MM.1S (cell line): Measurements from ENCODE around the gene TPI1.

Experiments used
- DNase-seq: peaks from one replicate; pipeline ENCODE4 v3.0.0-alpha.2; 2015
- H2AFZ ChIP-seq: fragments of 300-600 bp; sonication (generic); 2 replicates; pipeline ENCODE4 v1.6.0; 2016; ENCODE audit warnings: antibody characterized with exemption, low read length
- H3F3A ChIP-seq: fragments of 300-600 bp; sonication (generic); 2 replicates; pipeline ENCODE4 v1.6.1; 2016; ENCODE audit warnings: mild to moderate bottlenecking, antibody characterized with exemption, low read length, moderate library complexity, mixed read lengths; ENCODE audit not compliant: insufficient read depth
- H3K27ac ChIP-seq: fragments of 300-600 bp; sonication (generic); 2 replicates; pipeline ENCODE4 v1.5.1; 2016; ENCODE audit warnings: mild to moderate bottlenecking, low read length
- H3K27me3 ChIP-seq: fragments of 300-600 bp; sonication (generic); replicated peaks from 2 replicates; pipeline ENCODE4 v1.6.0; 2016; ENCODE audit warnings: low read length; ENCODE audit not compliant: insufficient read depth
- H3K36me3 ChIP-seq: fragments of 300-600 bp; sonication (generic); replicated peaks from 2 replicates; pipeline ENCODE4 v1.6.1; 2016; ENCODE audit warnings: mild to moderate bottlenecking, low read length, mixed read lengths; ENCODE audit not compliant: insufficient read depth
- H3K4me1 ChIP-seq: fragments of 300-600 bp; sonication (generic); 2 replicates; pipeline ENCODE4 v1.6.1; 2016; ENCODE audit warnings: low read length, mixed read lengths
- H3K4me2 ChIP-seq: fragments of 300-600 bp; sonication (generic); 2 replicates; pipeline ENCODE4 v1.6.0; 2016; ENCODE audit warnings: low read depth, low read length
- H3K4me3 ChIP-seq: fragments of 300-600 bp; sonication (generic); 2 replicates; pipeline ENCODE4 v1.5.1; 2016; ENCODE audit warnings: low read length, mixed read lengths
- H3K79me2 ChIP-seq: fragments of 300-600 bp; sonication (generic); 2 replicates; pipeline ENCODE4 v1.6.1; 2016; ENCODE audit warnings: mixed run types, low read length, mixed read lengths
- H3K9ac ChIP-seq: fragments of 300-600 bp; sonication (generic); 2 replicates; pipeline ENCODE4 v1.6.1; 2016; ENCODE audit warnings: low read length, mixed read lengths
- H3K9me2 ChIP-seq: fragments of 300-600 bp; sonication (generic); replicated peaks from 2 replicates; pipeline ENCODE4 v1.6.1; 2016; ENCODE audit warnings: mild to moderate bottlenecking, low read length, mixed read lengths; ENCODE audit not compliant: insufficient read depth
- H3K9me3 ChIP-seq: fragments of 300-600 bp; sonication (generic); replicated peaks from 2 replicates; pipeline ENCODE4 v1.6.1; 2016; ENCODE audit warnings: mild to moderate bottlenecking, low read length, mixed read lengths; ENCODE audit not compliant: insufficient read depth
- H4K20me1 ChIP-seq: fragments of 300-600 bp; sonication (generic); 2 replicates; pipeline ENCODE4 v1.6.1; 2016; ENCODE audit warnings: mild to moderate bottlenecking, low read length, moderate library complexity, mixed read lengths; ENCODE audit not compliant: insufficient read depth
- EZH2 ChIP-seq: fragments of 300-600 bp; sonication (generic); optimal IDR thresholded peaks from 2 replicates; pipeline ENCODE3; 2017; ENCODE audit warnings: low read depth, mild to moderate bottlenecking, antibody characterized with exemption, low read length, mixed read lengths
- EZH2phosphoT487 ChIP-seq: fragments of 300-600 bp; sonication (generic); IDR thresholded peaks from 2 replicates; pipeline ENCODE4 v1.6.1; 2018; ENCODE audit warnings: antibody characterized with exemption, low read length
- TF ChIP-seq, protein P1 (sequence below): fragments of 300-600 bp; sonication (generic); IDR thresholded peaks from 2 replicates; pipeline ENCODE4 v1.5.1; 2016; ENCODE audit warnings: antibody characterized with exemption, low read length, mixed read lengths

Gene TPI1

DNA sequence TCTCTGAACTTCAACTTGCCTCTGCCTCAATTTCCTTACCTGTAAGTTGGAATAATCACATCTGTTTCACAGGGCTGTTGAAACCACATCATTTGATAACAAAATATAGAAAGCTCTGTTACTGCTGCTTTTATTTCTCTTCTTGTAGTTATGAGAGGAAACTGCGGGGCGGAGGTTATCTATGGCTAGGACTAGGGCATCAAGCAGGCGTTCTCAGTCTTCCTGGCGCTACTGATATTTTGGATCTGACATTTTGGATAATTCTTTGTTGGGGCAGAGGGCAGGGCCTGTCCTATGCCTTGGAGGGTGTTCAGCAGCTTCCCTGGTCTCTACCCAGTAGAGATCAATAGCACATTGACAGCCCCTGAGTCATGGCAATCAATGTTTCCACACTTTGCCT lies 35.2 kb upstream of the TPI1 start:
- Histone ChIP-seq H3K4me1 (peaks cover 4% of the 10 kb centered on the region; the same call in 1 of the 2 replicates), H4K20me1 (no peaks in the 10 kb centered on the region), H3K9ac (no peak overlapping the region), H3K36me3 (no peaks in the 10 kb centered on the region), H3K9me3 (no peaks in the 10 kb centered on the region), H3K4me2 (no peak overlapping the region), H3K4me3 (no peak overlapping the region), H2AFZ (no peak overlapping the region), H3F3A (no peaks in the 10 kb centered on the region), H3K79me2 (no peaks in the 10 kb centered on the region), H3K27ac (no peak overlapping the region), H3K27me3 (peaks cover 62% of the 10 kb centered on the region), H3K9me2 (no peaks in the 10 kb centered on the region)
- TF ChIP-seq, protein P1, sequence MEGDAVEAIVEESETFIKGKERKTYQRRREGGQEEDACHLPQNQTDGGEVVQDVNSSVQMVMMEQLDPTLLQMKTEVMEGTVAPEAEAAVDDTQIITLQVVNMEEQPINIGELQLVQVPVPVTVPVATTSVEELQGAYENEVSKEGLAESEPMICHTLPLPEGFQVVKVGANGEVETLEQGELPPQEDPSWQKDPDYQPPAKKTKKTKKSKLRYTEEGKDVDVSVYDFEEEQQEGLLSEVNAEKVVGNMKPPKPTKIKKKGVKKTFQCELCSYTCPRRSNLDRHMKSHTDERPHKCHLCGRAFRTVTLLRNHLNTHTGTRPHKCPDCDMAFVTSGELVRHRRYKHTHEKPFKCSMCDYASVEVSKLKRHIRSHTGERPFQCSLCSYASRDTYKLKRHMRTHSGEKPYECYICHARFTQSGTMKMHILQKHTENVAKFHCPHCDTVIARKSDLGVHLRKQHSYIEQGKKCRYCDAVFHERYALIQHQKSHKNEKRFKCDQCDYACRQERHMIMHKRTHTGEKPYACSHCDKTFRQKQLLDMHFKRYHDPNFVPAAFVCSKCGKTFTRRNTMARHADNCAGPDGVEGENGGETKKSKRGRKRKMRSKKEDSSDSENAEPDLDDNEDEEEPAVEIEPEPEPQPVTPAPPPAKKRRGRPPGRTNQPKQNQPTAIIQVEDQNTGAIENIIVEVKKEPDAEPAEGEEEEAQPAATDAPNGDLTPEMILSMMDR = no peak
- TF ChIP-seq EZH2 = no peak
- no peak for TF ChIP-seq EZH2phosphoT487
- DNase-seq = no peak

DNA sequence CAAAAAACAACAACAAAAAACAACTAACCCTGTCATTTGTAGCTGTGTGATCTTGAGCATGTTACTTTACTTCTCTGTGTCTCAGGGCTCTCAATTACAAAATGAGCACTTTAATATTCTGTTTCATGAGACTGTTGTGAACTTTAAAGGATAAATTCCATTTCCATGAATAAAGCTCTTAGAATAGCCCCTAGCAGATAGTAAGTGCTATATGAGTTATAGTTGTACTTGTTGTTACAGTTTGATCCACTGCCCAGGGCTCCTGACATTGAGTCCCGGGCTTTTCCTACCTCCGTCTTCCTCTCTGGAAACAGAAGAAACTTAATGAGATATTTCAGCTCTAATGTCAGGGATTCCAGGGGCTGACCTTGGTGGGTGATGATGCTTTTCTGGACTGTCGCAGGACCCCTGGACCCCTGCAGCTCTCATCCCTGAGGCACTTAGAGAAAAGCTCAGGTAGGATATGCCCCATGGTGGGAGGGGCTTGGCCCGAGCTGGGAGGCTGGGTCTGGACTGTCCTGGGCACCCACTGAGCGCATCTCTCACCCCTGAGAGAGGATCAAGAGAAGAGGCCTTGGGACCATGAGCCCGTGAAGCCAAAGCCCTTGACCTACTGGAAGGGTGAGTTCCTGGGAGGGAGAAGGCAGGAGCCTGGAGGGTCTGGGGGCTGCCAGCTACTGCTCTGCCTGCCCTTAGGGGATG lies 34.0 kb upstream of the TPI1 start:
- Histone ChIP-seq H3K36me3 (no peaks in the 10 kb centered on the region), H4K20me1 (no peaks in the 10 kb centered on the region), H3K9ac (no peak overlapping the region), H3K79me2 (no peaks in the 10 kb centered on the region), H3K4me1 (no peaks in the 10 kb centered on the region), H3K9me2 (no peaks in the 10 kb centered on the region), H3K4me2 (no peak overlapping the region), H3F3A (no peaks in the 10 kb centered on the region), H3K9me3 (no peaks in the 10 kb centered on the region), H3K27ac (no peak overlapping the region), H3K4me3 (no peak overlapping the region), H3K27me3 (peaks cover 51% of the 10 kb centered on the region), H2AFZ (no peak overlapping the region)
- no peak for DNase-seq
- TF ChIP-seq, protein P1 = no peak
- TF ChIP-seq EZH2 (no peak), EZH2phosphoT487 (no peak)

DNA sequence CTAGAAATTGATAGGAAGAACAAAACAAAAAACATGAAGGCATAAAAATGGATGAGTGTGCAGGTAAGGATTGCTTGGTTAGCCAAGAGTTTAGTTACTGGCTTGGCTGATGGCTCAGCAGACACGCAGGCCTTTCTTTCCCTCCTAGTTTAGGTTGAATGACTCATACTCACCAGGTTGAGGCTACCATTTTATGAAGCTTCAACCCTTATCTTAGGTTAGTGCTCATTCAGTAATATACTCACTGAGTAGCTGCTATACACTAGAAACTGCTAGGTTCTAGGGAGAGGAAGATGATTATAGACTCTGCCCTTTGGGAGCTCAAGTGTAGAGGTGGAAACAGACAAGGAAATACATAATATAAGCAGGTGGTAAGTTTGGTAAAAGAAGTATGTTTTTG lies 33.1 kb upstream of the TPI1 start:
- Histone ChIP-seq H3K27ac (no peak overlapping the region), H3K9ac (no peak overlapping the region), H3F3A (no peaks in the 10 kb centered on the region), H3K79me2 (no peaks in the 10 kb centered on the region), H3K4me3 (no peak overlapping the region), H2AFZ (no peak overlapping the region), H3K36me3 (no peaks in the 10 kb centered on the region), H3K27me3 (peaks cover 44% of the 10 kb centered on the region), H3K4me1 (peaks cover under 1% of the 10 kb centered on the region; the same call in 1 of the 2 replicates), H4K20me1 (no peaks in the 10 kb centered on the region), H3K4me2 (no peak overlapping the region), H3K9me3 (no peaks in the 10 kb centered on the region), H3K9me2 (no peaks in the 10 kb centered on the region)
- DNase-seq = no peak
- TF ChIP-seq, protein P1 = no peak
- no peak for TF ChIP-seq EZH2
- no peak for TF ChIP-seq EZH2phosphoT487
